ENCODE measurements around the gene IL22RA2. TPM values are rescaled to one million over a fixed set of nuclear protein-coding genes. Genes with fewer than 3 reads are reported as not detected.

IL22RA2 gene
- total and polyA plus RNA-seq, 7 experiments from 2014 or later, result not detected

GRCh38 chr6:137203256-137203655, 29.8 kb upstream of the IL22RA2 start:
- Mint-ChIP-seq H3K27me3 (no peaks in the 10 kb centered on the region), H3K36me3 (peaks cover 27 to 56% (median 50%) of the 10 kb centered on the region in 5 donors), H3K9me3 (peaks cover 0 to 6% (median 0%) of the 10 kb centered on the region in 11 donors), H3K27ac (no peak overlapping the region), H3K4me1 (peaks cover 7 to 13% (median 11%) of the 10 kb centered on the region in 7 donors), H3K4me3 (no peak overlapping the region)
- ChIA-PET POLR2A (interaction anchor here (0.6 kb wide), 1 partner anchor 273 kb away, joined by 3 read pairs; no protein-coding TSS in a partner anchor), CTCF (interaction anchor here (0.6 to 0.8 kb wide), 2 partner anchors 14 to 40 kb away, joined by 3 read pairs; no protein-coding TSS in a partner anchor)
- H3K27me3 ChIP-seq (ENCODE audit: control insufficient read depth in 2 of 2, insufficient read depth in 2 of 2, low read length in 2 of 2), result no peaks in the 10 kb centered on the region
- intact Hi-C loops (cut with micrococcal nuclease), result no loop called here
- ATAC-seq (no peak), DNase-seq (no peak)
- H3K4me3 ChIP-seq (ENCODE audit: low read length), result no peak overlapping the region
- H3K9me3 ChIP-seq (ENCODE audit: control insufficient read depth in 2 of 3, low read length in 3 of 3), result no peaks in the 10 kb centered on the region
- H3K4me1 ChIP-seq (ENCODE audit: control insufficient read depth in 2 of 2, insufficient read depth in 2 of 2, low read length in 2 of 2), result peaks cover 0 to 3% of the 10 kb centered on the region in 2 donors
- H3K27ac ChIP-seq (ENCODE audit: low read depth, low read length), result no peak overlapping the region
- H3K36me3 ChIP-seq (ENCODE audit: control insufficient read depth in 2 of 3, insufficient read depth in 3 of 3, low read length in 3 of 3), result peaks cover 0 to 47% (median 23%) of the 10 kb centered on the region in 3 experiments

GRCh38 chr6:137202078-137202477, 28.6 kb upstream of the IL22RA2 start:
- no peak overlapping the region for H3K4me3 ChIP-seq (ENCODE audit: low read length)
- DNase-seq (no peak), ATAC-seq (peak; percentile 42)
- intact Hi-C loops (cut with micrococcal nuclease), result no loop called here
- H3K27me3 Mint-ChIP-seq, result no peaks in the 10 kb centered on the region
- no peak overlapping the region for H3K4me3 Mint-ChIP-seq
- H3K9me3 Mint-ChIP-seq, result no peaks in the 10 kb centered on the region
- no peak overlapping the region for H3K27ac ChIP-seq (ENCODE audit: low read depth, low read length)
- POLR2A ChIA-PET, result no interaction called here
- peaks cover 0 to 5% of the 10 kb centered on the region in 2 donors for H3K4me1 ChIP-seq (ENCODE audit: control insufficient read depth in 2 of 2, insufficient read depth in 2 of 2, low read length in 2 of 2)
- peaks cover 0 to 15% (median 4%) of the 10 kb centered on the region in 7 donors for H3K4me1 Mint-ChIP-seq
- CTCF ChIA-PET, result no interaction called here
- peaks cover 32 to 54% (median 49%) of the 10 kb centered on the region in 5 donors for H3K36me3 Mint-ChIP-seq
- H3K27ac Mint-ChIP-seq, result peak overlapping the region in 1 of 9 donors; percentile 1
- H3K9me3 ChIP-seq (ENCODE audit: control insufficient read depth in 2 of 3, low read length in 3 of 3), result no peaks in the 10 kb centered on the region
- H3K36me3 ChIP-seq (ENCODE audit: control insufficient read depth in 2 of 3, insufficient read depth in 3 of 3, low read length in 3 of 3), result peaks cover 0 to 55% (median 29%) of the 10 kb centered on the region in 3 experiments
- H3K27me3 ChIP-seq (ENCODE audit: control insufficient read depth in 2 of 2, insufficient read depth in 2 of 2, low read length in 2 of 2), result no peaks in the 10 kb centered on the region

- Mint-ChIP-seq H3K27ac (no peak overlapping the region), H3K4me1 (peaks cover 0 to 22% (median 3%) of the 10 kb centered on the region in 7 donors), H3K9me3 (no peaks in the 10 kb centered on the region), H3K4me3 (no peak overlapping the region), H3K27me3 (no peaks in the 10 kb centered on the region), H3K36me3 (peaks cover 29 to 49% (median 45%) of the 10 kb centered on the region in 5 donors)
- Histone ChIP-seq H3K27ac (ENCODE audit: low read depth, low read length) (no peak overlapping the region), H3K36me3 (ENCODE audit: control insufficient read depth in 2 of 3, insufficient read depth in 3 of 3, low read length in 3 of 3) (peaks cover 0 to 50% (median 29%) of the 10 kb centered on the region in 3 experiments), H3K4me1 (ENCODE audit: control insufficient read depth in 2 of 2, insufficient read depth in 2 of 2, low read length in 2 of 2) (peaks cover 0 to 16% of the 10 kb centered on the region in 2 donors), H3K27me3 (ENCODE audit: control insufficient read depth in 2 of 2, insufficient read depth in 2 of 2, low read length in 2 of 2) (no peaks in the 10 kb centered on the region), H3K9me3 (ENCODE audit: control insufficient read depth in 2 of 3, low read length in 3 of 3) (no peaks in the 10 kb centered on the region), H3K4me3 (ENCODE audit: low read length) (no peak overlapping the region)
- ATAC-seq, result no peak
- POLR2A ChIA-PET, result no interaction called here
- intact Hi-C loops (cut with micrococcal nuclease), result no loop called here
- DNase-seq, result no peak
- CTCF ChIA-PET, result no interaction called here
These were observed 27.6 kb upstream of the IL22RA2 start for GRCh38 chr6:137201006-137201405.

- POLR2A ChIA-PET, result no interaction called here
- Mint-ChIP-seq H3K4me3 (no peak overlapping the region), H3K36me3 (peaks cover 26 to 46% (median 42%) of the 10 kb centered on the region in 5 donors), H3K27ac (no peak overlapping the region), H3K9me3 (no peaks in the 10 kb centered on the region), H3K27me3 (no peaks in the 10 kb centered on the region), H3K4me1 (peaks cover 0 to 24% (median 3%) of the 10 kb centered on the region in 7 donors)
- no peaks in the 10 kb centered on the region for H3K9me3 ChIP-seq (ENCODE audit: control insufficient read depth in 2 of 3, low read length in 3 of 3)
- no peak overlapping the region for H3K4me3 ChIP-seq (ENCODE audit: low read length)
- H3K4me1 ChIP-seq (ENCODE audit: control insufficient read depth in 2 of 2, insufficient read depth in 2 of 2, low read length in 2 of 2), result peaks cover 0 to 19% of the 10 kb centered on the region in 2 donors
- intact Hi-C loops (cut with micrococcal nuclease), result no loop called here
- H3K36me3 ChIP-seq (ENCODE audit: control insufficient read depth in 2 of 3, insufficient read depth in 3 of 3, low read length in 3 of 3), result peaks cover 0 to 43% (median 26%) of the 10 kb centered on the region in 3 experiments
- ATAC-seq (no peak), DNase-seq (no peak)
- no peaks in the 10 kb centered on the region for H3K27me3 ChIP-seq (ENCODE audit: control insufficient read depth in 2 of 2, insufficient read depth in 2 of 2, low read length in 2 of 2)
- H3K27ac ChIP-seq (ENCODE audit: low read depth, low read length), result no peak overlapping the region
- CTCF ChIA-PET, result no interaction called here
These were observed 26.8 kb upstream of the IL22RA2 start for GRCh38 chr6:137200288-137200687.

GRCh38 chr6:137197684-137198645, 24.5 kb upstream of the IL22RA2 start:
- no peak overlapping the region for H3K4me3 Mint-ChIP-seq
- CTCF ChIA-PET, result interaction anchor here (0.7 kb wide), 1 partner anchor 44 kb away, joined by 5 read pairs; no protein-coding TSS in a partner anchor

GRCh38 chr6:137193256-137194070, 20.0 kb upstream of the IL22RA2 start:
- Mint-ChIP-seq H3K27ac (no peak overlapping the region), H3K36me3 (peaks cover 7 to 20% (median 8%) of the 10 kb centered on the region in 5 donors), H3K4me1 (peaks cover 0 to 17% (median 0%) of the 10 kb centered on the region in 7 donors), H3K4me3 (no peak overlapping the region), H3K9me3 (peaks cover 0 to 12% (median 4%) of the 10 kb centered on the region in 11 donors), H3K27me3 (no peaks in the 10 kb centered on the region)
- POLR2A ChIA-PET, result no interaction called here
- CTCF ChIA-PET, result no interaction called here
- Histone ChIP-seq H3K4me1 (ENCODE audit: control insufficient read depth in 2 of 2, insufficient read depth in 2 of 2, low read length in 2 of 2) (peaks cover 0 to 16% of the 10 kb centered on the region in 2 donors), H3K4me3 (ENCODE audit: low read length) (no peak overlapping the region), H3K27me3 (ENCODE audit: control insufficient read depth in 2 of 2, insufficient read depth in 2 of 2, low read length in 2 of 2) (no peaks in the 10 kb centered on the region), H3K36me3 (ENCODE audit: control insufficient read depth in 2 of 3, insufficient read depth in 3 of 3, low read length in 3 of 3) (peaks cover 0 to 9% (median 8%) of the 10 kb centered on the region in 3 experiments), H3K27ac (ENCODE audit: low read depth, low read length) (no peak overlapping the region), H3K9me3 (ENCODE audit: control insufficient read depth in 2 of 3, low read length in 3 of 3) (no peaks in the 10 kb centered on the region)
- no peak for ATAC-seq
- DNase-seq, result no peak
- intact Hi-C loops (cut with micrococcal nuclease), result no loop called here

More at GRCh38 chr6:137197684-137198645, 24.5 kb upstream of the IL22RA2 start:
- Mint-ChIP-seq H3K27me3 (no peaks in the 10 kb centered on the region), H3K9me3 (no peaks in the 10 kb centered on the region), H3K36me3 (peaks cover 17 to 34% (median 26%) of the 10 kb centered on the region in 5 donors), H3K4me1 (peaks cover 0 to 20% (median 0%) of the 10 kb centered on the region in 7 donors), H3K27ac (no peak overlapping the region)
- H3K27me3 ChIP-seq (ENCODE audit: control insufficient read depth in 2 of 2, insufficient read depth in 2 of 2, low read length in 2 of 2), result no peaks in the 10 kb centered on the region
- H3K4me3 ChIP-seq (ENCODE audit: low read length), result no peak overlapping the region
- H3K4me1 ChIP-seq (ENCODE audit: control insufficient read depth in 2 of 2, insufficient read depth in 2 of 2, low read length in 2 of 2), result peaks cover 0 to 16% of the 10 kb centered on the region in 2 donors
- POLR2A ChIA-PET, result no interaction called here
- intact Hi-C loops (cut with micrococcal nuclease), result no loop called here
- H3K27ac ChIP-seq (ENCODE audit: low read depth, low read length), result no peak overlapping the region
- peaks cover 0 to 32% (median 10%) of the 10 kb centered on the region in 3 experiments for H3K36me3 ChIP-seq (ENCODE audit: control insufficient read depth in 2 of 3, insufficient read depth in 3 of 3, low read length in 3 of 3)
- ATAC-seq (no peak), DNase-seq (no peak)
- no peaks in the 10 kb centered on the region for H3K9me3 ChIP-seq (ENCODE audit: control insufficient read depth in 2 of 3, low read length in 3 of 3)
